B cell (primary cell): ENCODE results near the gene CCDC85C. TPM values are rescaled to one million over a fixed set of nuclear protein-coding genes. Genes with fewer than 3 reads are reported as not detected.

Experiments used
- ATAC-seq: fragments of 200-7000 bp; cut with Tn5 transposase; one replicate; pipeline ENCODE4 v1.10.0; 2021; ENCODE audit warnings: low read depth, mild to moderate bottlenecking, moderate number of reproducible peaks, moderate library complexity
- CTCF ChIA-PET: fragments of 350-600 bp; sonication (Branson Sonifier 250); formaldehyde crosslinking; loops from one replicate; lab custom pipeline; 2021; ENCODE audit warnings: antibody characterized with exemption, inconsistent platforms; lab: Charles Lee
- POLR2A ChIA-PET: fragments of 350-600 bp; sonication (Branson Sonifier 250); formaldehyde crosslinking; loops from one replicate; lab custom pipeline; 2021; ENCODE audit warnings: antibody characterized with exemption; lab: Charles Lee
- DNase-seq: peaks from one replicate; pipeline ENCODE4 v3.0.0; 2013
- H2AFZ ChIP-seq: 2 replicates; pipeline ENCODE4 v1.6.1; 2012; ENCODE audit warnings: mild to moderate bottlenecking, low read depth, low read length; ENCODE audit not compliant: insufficient read depth, poor library complexity, severe bottlenecking
- H3K27ac ChIP-seq, 2 donors: 1 replicate in 1 of 2; 2 replicates in 1 of 2; pipeline ENCODE4 v1.5.1; 2012 to 2013; ENCODE audit warnings: low read length in 2 of 2, mild to moderate bottlenecking in 2 of 2, moderate library complexity in 1 of 2
- H3K27me3 ChIP-seq, 4 experiments: fragments of 200-600 bp in 1 of 4; sonication (generic) in 1 of 4; replicated peaks in 1 of 4; 1 replicate in 2 of 4; 2 replicates in 2 of 4; pipeline versions ENCODE4 v1.6.1 to v1.7.0; 2013 to 2016; ENCODE audit warnings: low read length in 3 of 4, mild to moderate bottlenecking in 2 of 4, mixed read lengths in 1 of 4, moderate library complexity in 1 of 4; ENCODE audit not compliant: insufficient read depth in 4 of 4, control insufficient read depth in 3 of 4; ENCODE audit errors: control extremely low read depth in 1 of 4
- H3K36me3 ChIP-seq, 2 experiments: replicated peaks in 1 of 2; 1 replicate in 1 of 2; 2 replicates in 1 of 2; pipeline versions ENCODE4 v1.6.1 to v1.7.1; 2013; ENCODE audit warnings: low read length in 1 of 2; ENCODE audit not compliant: insufficient read depth in 2 of 2, control insufficient read depth in 1 of 2; ENCODE audit errors: control extremely low read depth in 1 of 2, extremely low read depth in 1 of 2
- H3K4me1 ChIP-seq, 2 donors: fragments of 200-600 bp in 1 of 2; sonication (generic) in 1 of 2; 1 replicate in 1 of 2; 2 replicates in 1 of 2; pipeline versions ENCODE4 v1.5.1 to v1.6.1; 2013 to 2017; ENCODE audit warnings: low read length in 2 of 2; ENCODE audit not compliant: control insufficient read depth in 2 of 2, insufficient read depth in 2 of 2
- H3K4me2 ChIP-seq: replicated peaks from 2 replicates; pipeline ENCODE3; 2012; ENCODE audit warnings: mild to moderate bottlenecking, low read depth, low read length; ENCODE audit not compliant: poor library complexity, severe bottlenecking
- H3K4me3 ChIP-seq, 5 experiments: fragments of 200-600 bp in 1 of 5; sonication (generic) in 1 of 5; 1 replicate in 3 of 5; 2 replicates in 2 of 5; pipeline versions ENCODE4 v1.5.1 to v1.7.0; 2011 to 2016; ENCODE audit warnings: low read length in 4 of 5, mild to moderate bottlenecking in 4 of 5, low read depth in 2 of 5, control low read depth in 1 of 5, moderate library complexity in 1 of 5; ENCODE audit not compliant: insufficient read depth in 1 of 5; ENCODE audit errors: control extremely low read depth in 1 of 5, extremely low read depth in 1 of 5
- H3K79me2 ChIP-seq: fragments of 200-600 bp; sonication (generic); one replicate; pipeline ENCODE4 v1.6.0; 2016; ENCODE audit warnings: low read length; ENCODE audit not compliant: control insufficient read depth, insufficient read depth
- H3K9ac ChIP-seq: fragments of 200-600 bp; sonication (generic); 2 replicates; pipeline ENCODE4 v1.6.1; 2017; ENCODE audit warnings: mild to moderate bottlenecking, low read length, moderate library complexity
- H3K9me3 ChIP-seq, 3 donors: one replicate each; pipeline versions ENCODE4 v1.6.1 to v1.7.1; 2013; ENCODE audit warnings: low read length in 2 of 3; ENCODE audit not compliant: control insufficient read depth in 2 of 3, insufficient read depth in 1 of 3; ENCODE audit errors: control extremely low read depth in 1 of 3
- H4K20me1 ChIP-seq: 2 replicates; pipeline ENCODE4 v1.6.0; 2012; ENCODE audit warnings: mild to moderate bottlenecking, low read length; ENCODE audit not compliant: insufficient read depth, control insufficient read depth, poor library complexity, severe bottlenecking
- H3K27ac Mint-ChIP-seq: one replicate; pipeline ENCODE4 v1.8.0; 2021; ENCODE audit warnings: mixed read lengths
- H3K27me3 Mint-ChIP-seq: one replicate; pipeline ENCODE4 v1.8.0; 2021; ENCODE audit warnings: mixed read lengths
- H3K4me1 Mint-ChIP-seq: one replicate; pipeline ENCODE4 v1.8.0; 2021; ENCODE audit warnings: mixed read lengths
- H3K4me3 Mint-ChIP-seq: one replicate; pipeline ENCODE4 v1.8.0; 2021; ENCODE audit warnings: mixed read lengths
- H3K9me3 Mint-ChIP-seq: one replicate; pipeline ENCODE4 v1.8.0; 2022; ENCODE audit warnings: mixed read lengths; ENCODE audit not compliant: insufficient read depth
- EZH2 ChIP-seq: IDR thresholded peaks from 2 replicates; pipeline ENCODE4 v1.6.1; 2012; ENCODE audit warnings: borderline replicate concordance, low read depth, mild to moderate bottlenecking, moderate library complexity, low read length; ENCODE audit not compliant: insufficient read depth, poor library complexity, severe bottlenecking
- WGBS: methylation state at CpG from one replicate; pipeline ENCODE4 v1.1.5; 2013; ENCODE audit warnings: missing lambda C conversion rate; ENCODE audit not compliant: insufficient coverage; 5-methylcytosine and 5-hydroxymethylcytosine counted together
- intact Hi-C: fragments of 100-400 bp; cut with micrococcal nuclease; formaldehyde crosslinking; loops from one replicate; pipeline ENCODE4 v1.10.0; 2022
- polyA plus RNA-seq: library from polyadenylated mRNA; depleted of rRNA; stranded (reverse); fragments of >200 nt; gene quantifications from 2 replicates; pipeline ENCODE4 v1.2.3, GENCODE V29; 2012
- total RNA-seq, 2 donors: library from RNA; stranded (reverse); fragments of 120-200 nt in 1 of 2; gene quantifications; 1 replicate in 1 of 2; 2 replicates in 1 of 2; pipeline versions ENCODE4 v1.2.3 to v1.2.4, GENCODE V29; 2013 to 2022
- TF ChIP-seq, protein P1 (sequence below): fragments of 200-600 bp; IDR thresholded peaks from one replicate; pipeline ENCODE4 v1.8.0; 2022; ENCODE audit warnings: antibody characterized with exemption, mild to moderate bottlenecking

Gene CCDC85C
- total and polyA plus RNA-seq, 2 donors (not counting 1 experiment from before 2014, with no cell fraction given), result 0.52 to 2.7 TPM

GRCh38 chr14:99632410-99633035, 28.5 kb upstream of the CCDC85C start:
- Mint-ChIP-seq H3K9me3 (no peaks in the 10 kb centered on the region), H3K27ac (no peak overlapping the region), H3K4me1 (peaks cover 9% of the 10 kb centered on the region), H3K4me3 (no peak overlapping the region), H3K27me3 (peaks cover 32% of the 10 kb centered on the region)
- intact Hi-C loops, result no loop called here
- Histone ChIP-seq H3K79me2 (no peaks in the 10 kb centered on the region), H2AFZ (no peak overlapping the region), H3K4me1 (peaks cover 0 to 4% of the 10 kb centered on the region in 2 donors), H3K27ac (no peak overlapping the region), H3K27me3 (peaks cover 0 to 6% (median 0%) of the 10 kb centered on the region in 4 experiments), H3K36me3 (no peaks in the 10 kb centered on the region), H3K4me3 (no peak overlapping the region), H3K9me3 (no peaks in the 10 kb centered on the region), H3K9ac (no peak overlapping the region), H3K4me2 (no peak overlapping the region), H4K20me1 (no peaks in the 10 kb centered on the region)
- ATAC-seq, result no peak
- 66% methylated on average over 4 of the region's 9 CpGs for WGBS
- no peak for TF ChIP-seq EZH2
- TF ChIP-seq, protein P1, sequence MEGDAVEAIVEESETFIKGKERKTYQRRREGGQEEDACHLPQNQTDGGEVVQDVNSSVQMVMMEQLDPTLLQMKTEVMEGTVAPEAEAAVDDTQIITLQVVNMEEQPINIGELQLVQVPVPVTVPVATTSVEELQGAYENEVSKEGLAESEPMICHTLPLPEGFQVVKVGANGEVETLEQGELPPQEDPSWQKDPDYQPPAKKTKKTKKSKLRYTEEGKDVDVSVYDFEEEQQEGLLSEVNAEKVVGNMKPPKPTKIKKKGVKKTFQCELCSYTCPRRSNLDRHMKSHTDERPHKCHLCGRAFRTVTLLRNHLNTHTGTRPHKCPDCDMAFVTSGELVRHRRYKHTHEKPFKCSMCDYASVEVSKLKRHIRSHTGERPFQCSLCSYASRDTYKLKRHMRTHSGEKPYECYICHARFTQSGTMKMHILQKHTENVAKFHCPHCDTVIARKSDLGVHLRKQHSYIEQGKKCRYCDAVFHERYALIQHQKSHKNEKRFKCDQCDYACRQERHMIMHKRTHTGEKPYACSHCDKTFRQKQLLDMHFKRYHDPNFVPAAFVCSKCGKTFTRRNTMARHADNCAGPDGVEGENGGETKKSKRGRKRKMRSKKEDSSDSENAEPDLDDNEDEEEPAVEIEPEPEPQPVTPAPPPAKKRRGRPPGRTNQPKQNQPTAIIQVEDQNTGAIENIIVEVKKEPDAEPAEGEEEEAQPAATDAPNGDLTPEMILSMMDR, result no peak
- CTCF ChIA-PET, result no interaction called here
- POLR2A ChIA-PET, result no interaction called here
- DNase-seq, result no peak

GRCh38 chr14:99630202-99630601, 26.2 kb upstream of the CCDC85C start:
- POLR2A ChIA-PET, result no interaction called here

More at GRCh38 chr14:99630202-99630601, 26.2 kb upstream of the CCDC85C start:
- H3K27ac Mint-ChIP-seq, result no peak overlapping the region
- CTCF ChIA-PET, result interaction anchor here (0.7 kb wide), 1 partner anchor 210 kb away, joined by 3 read pairs; no protein-coding TSS in a partner anchor
- H3K4me3 Mint-ChIP-seq, result no peak overlapping the region
- Histone ChIP-seq H3K27ac (no peak overlapping the region), H3K4me1 (peaks cover 0 to 4% of the 10 kb centered on the region in 2 donors), H2AFZ (no peak overlapping the region), H3K79me2 (no peaks in the 10 kb centered on the region), H4K20me1 (no peaks in the 10 kb centered on the region), H3K36me3 (no peaks in the 10 kb centered on the region), H3K9ac (no peak overlapping the region), H3K9me3 (no peaks in the 10 kb centered on the region), H3K4me2 (no peak overlapping the region), H3K4me3 (no peak overlapping the region), H3K27me3 (peaks cover 0 to 9% (median 0%) of the 10 kb centered on the region in 4 experiments)
- WGBS, result 93% methylated on average over 4 of the region's 8 CpGs
- DNase-seq, result no peak
- TF ChIP-seq EZH2, result no peak
- TF ChIP-seq, protein P1, result no peak
- intact Hi-C loops, result no loop called here
- H3K9me3 Mint-ChIP-seq, result no peaks in the 10 kb centered on the region
- ATAC-seq, result no peak
- peaks cover 9% of the 10 kb centered on the region for H3K4me1 Mint-ChIP-seq
- peaks cover 36% of the 10 kb centered on the region for H3K27me3 Mint-ChIP-seq
